B cell (primary cell): ENCODE results near the gene TNFRSF25. TPM values are rescaled to one million over a fixed set of nuclear protein-coding genes. Genes with fewer than 3 reads are reported as not detected.
"Not testable (repeated sequence)": the region's sequence is repeated elsewhere in the genome, so short reads cannot be mapped to it uniquely, and the experiment has no call there.

Experiments
- ATAC-seq: fragments of 200-7000 bp; cut with Tn5 transposase; one replicate; pipeline ENCODE4 v1.10.0; 2021; ENCODE audit warnings: low read depth, mild to moderate bottlenecking, moderate number of reproducible peaks, moderate library complexity
- CTCF ChIA-PET: fragments of 350-600 bp; sonication (Branson Sonifier 250); formaldehyde crosslinking; loops from one replicate; lab custom pipeline; 2021; ENCODE audit warnings: antibody characterized with exemption, inconsistent platforms; lab: Charles Lee
- POLR2A ChIA-PET: fragments of 350-600 bp; sonication (Branson Sonifier 250); formaldehyde crosslinking; loops from one replicate; lab custom pipeline; 2021; ENCODE audit warnings: antibody characterized with exemption; lab: Charles Lee
- DNase-seq: peaks from one replicate; pipeline ENCODE4 v3.0.0; 2013
- H2AFZ ChIP-seq: 2 replicates; pipeline ENCODE4 v1.6.1; 2012; ENCODE audit warnings: mild to moderate bottlenecking, low read depth, low read length; ENCODE audit not compliant: insufficient read depth, poor library complexity, severe bottlenecking
- H3K27ac ChIP-seq, 2 donors: 1 replicate in 1 of 2; 2 replicates in 1 of 2; pipeline ENCODE4 v1.5.1; 2012 to 2013; ENCODE audit warnings: low read length in 2 of 2, mild to moderate bottlenecking in 2 of 2, moderate library complexity in 1 of 2
- H3K27me3 ChIP-seq, 4 experiments: fragments of 200-600 bp in 1 of 4; sonication (generic) in 1 of 4; replicated peaks in 1 of 4; 1 replicate in 2 of 4; 2 replicates in 2 of 4; pipeline versions ENCODE4 v1.6.1 to v1.7.0; 2013 to 2016; ENCODE audit warnings: low read length in 3 of 4, mild to moderate bottlenecking in 2 of 4, mixed read lengths in 1 of 4, moderate library complexity in 1 of 4; ENCODE audit not compliant: insufficient read depth in 4 of 4, control insufficient read depth in 3 of 4; ENCODE audit errors: control extremely low read depth in 1 of 4
- H3K36me3 ChIP-seq, 2 experiments: replicated peaks in 1 of 2; 1 replicate in 1 of 2; 2 replicates in 1 of 2; pipeline versions ENCODE4 v1.6.1 to v1.7.1; 2013; ENCODE audit warnings: low read length in 1 of 2; ENCODE audit not compliant: insufficient read depth in 2 of 2, control insufficient read depth in 1 of 2; ENCODE audit errors: control extremely low read depth in 1 of 2, extremely low read depth in 1 of 2
- H3K4me1 ChIP-seq, 2 donors: fragments of 200-600 bp in 1 of 2; sonication (generic) in 1 of 2; 1 replicate in 1 of 2; 2 replicates in 1 of 2; pipeline versions ENCODE4 v1.5.1 to v1.6.1; 2013 to 2017; ENCODE audit warnings: low read length in 2 of 2; ENCODE audit not compliant: control insufficient read depth in 2 of 2, insufficient read depth in 2 of 2
- H3K4me2 ChIP-seq: replicated peaks from 2 replicates; pipeline ENCODE3; 2012; ENCODE audit warnings: mild to moderate bottlenecking, low read depth, low read length; ENCODE audit not compliant: poor library complexity, severe bottlenecking
- H3K4me3 ChIP-seq, 5 experiments: fragments of 200-600 bp in 1 of 5; sonication (generic) in 1 of 5; 1 replicate in 3 of 5; 2 replicates in 2 of 5; pipeline versions ENCODE4 v1.5.1 to v1.7.0; 2011 to 2016; ENCODE audit warnings: low read length in 4 of 5, mild to moderate bottlenecking in 4 of 5, low read depth in 2 of 5, control low read depth in 1 of 5, moderate library complexity in 1 of 5; ENCODE audit not compliant: insufficient read depth in 1 of 5; ENCODE audit errors: control extremely low read depth in 1 of 5, extremely low read depth in 1 of 5
- H3K79me2 ChIP-seq: fragments of 200-600 bp; sonication (generic); one replicate; pipeline ENCODE4 v1.6.0; 2016; ENCODE audit warnings: low read length; ENCODE audit not compliant: control insufficient read depth, insufficient read depth
- H3K9ac ChIP-seq: fragments of 200-600 bp; sonication (generic); 2 replicates; pipeline ENCODE4 v1.6.1; 2017; ENCODE audit warnings: mild to moderate bottlenecking, low read length, moderate library complexity
- H3K9me3 ChIP-seq, 3 donors: one replicate each; pipeline versions ENCODE4 v1.6.1 to v1.7.1; 2013; ENCODE audit warnings: low read length in 2 of 3; ENCODE audit not compliant: control insufficient read depth in 2 of 3, insufficient read depth in 1 of 3; ENCODE audit errors: control extremely low read depth in 1 of 3
- H4K20me1 ChIP-seq: 2 replicates; pipeline ENCODE4 v1.6.0; 2012; ENCODE audit warnings: mild to moderate bottlenecking, low read length; ENCODE audit not compliant: insufficient read depth, control insufficient read depth, poor library complexity, severe bottlenecking
- H3K27ac Mint-ChIP-seq: one replicate; pipeline ENCODE4 v1.8.0; 2021; ENCODE audit warnings: mixed read lengths
- H3K27me3 Mint-ChIP-seq: one replicate; pipeline ENCODE4 v1.8.0; 2021; ENCODE audit warnings: mixed read lengths
- H3K4me1 Mint-ChIP-seq: one replicate; pipeline ENCODE4 v1.8.0; 2021; ENCODE audit warnings: mixed read lengths
- H3K4me3 Mint-ChIP-seq: one replicate; pipeline ENCODE4 v1.8.0; 2021; ENCODE audit warnings: mixed read lengths
- H3K9me3 Mint-ChIP-seq: one replicate; pipeline ENCODE4 v1.8.0; 2022; ENCODE audit warnings: mixed read lengths; ENCODE audit not compliant: insufficient read depth
- CTCF ChIP-seq: fragments of 200-600 bp; IDR thresholded peaks from one replicate; pipeline ENCODE4 v1.8.0; 2022; ENCODE audit warnings: antibody characterized with exemption, mild to moderate bottlenecking
- EZH2 ChIP-seq: IDR thresholded peaks from 2 replicates; pipeline ENCODE4 v1.6.1; 2012; ENCODE audit warnings: borderline replicate concordance, low read depth, mild to moderate bottlenecking, moderate library complexity, low read length; ENCODE audit not compliant: insufficient read depth, poor library complexity, severe bottlenecking
- WGBS: methylation state at CpG from one replicate; pipeline ENCODE4 v1.1.5; 2013; ENCODE audit warnings: missing lambda C conversion rate; ENCODE audit not compliant: insufficient coverage; 5-methylcytosine and 5-hydroxymethylcytosine counted together
- intact Hi-C: fragments of 100-400 bp; cut with micrococcal nuclease; formaldehyde crosslinking; loops from one replicate; pipeline ENCODE4 v1.10.0; 2022
- polyA plus RNA-seq: library from polyadenylated mRNA; depleted of rRNA; stranded (reverse); fragments of >200 nt; gene quantifications from 2 replicates; pipeline ENCODE4 v1.2.3, GENCODE V29; 2012
- total RNA-seq, 2 donors: library from RNA; stranded (reverse); fragments of 120-200 nt in 1 of 2; gene quantifications; 1 replicate in 1 of 2; 2 replicates in 1 of 2; pipeline versions ENCODE4 v1.2.3 to v1.2.4, GENCODE V29; 2013 to 2022

Gene TNFRSF25
- total and polyA plus RNA-seq, 2 donors (not counting 1 experiment from before 2014, with no cell fraction given), result 2.6 to 7.1 TPM

- H2AFZ ChIP-seq, result no peak overlapping the region
- intact Hi-C loops, result no loop called here
- H3K4me1 ChIP-seq, result peaks cover 5 to 6% of the 10 kb centered on the region in 2 donors
- Mint-ChIP-seq H3K27ac (no peak overlapping the region), H3K9me3 (no peaks in the 10 kb centered on the region), H3K4me3 (no peak overlapping the region), H3K4me1 (peaks cover 7% of the 10 kb centered on the region), H3K27me3 (peaks cover 35% of the 10 kb centered on the region)
- ChIA-PET CTCF (interaction anchor here (1.0 kb wide), 1 partner anchor 32 kb away, joined by 3 read pairs; no protein-coding TSS in a partner anchor), POLR2A (no interaction called here)
- WGBS, result 6% methylated on average over 115 of the region's 115 CpGs
- H4K20me1 ChIP-seq, result no peaks in the 10 kb centered on the region
- ATAC-seq, result no peak
- peaks cover 0 to 30% (median 7%) of the 10 kb centered on the region in 4 experiments for H3K27me3 ChIP-seq
- no peak for TF ChIP-seq CTCF
- no peak for TF ChIP-seq EZH2
- H3K79me2 ChIP-seq, result no peaks in the 10 kb centered on the region
- no peaks in the 10 kb centered on the region for H3K9me3 ChIP-seq
- H3K4me2 ChIP-seq, result peak overlapping the region; percentile 28
- H3K9ac ChIP-seq, result no peak overlapping the region
- no peak overlapping the region for H3K4me3 ChIP-seq
- no peak overlapping the region for H3K27ac ChIP-seq
- no peaks in the 10 kb centered on the region for H3K36me3 ChIP-seq
- DNase-seq, result peak; percentile 43
Observed at GRCh38 chr1:6454856-6455751, 10.9 kb downstream of the TNFRSF25 start.

- ATAC-seq, H3K9ac ChIP-seq, H2AFZ ChIP-seq, H3K27ac Mint-ChIP-seq, H3K4me1 Mint-ChIP-seq, H3K4me2 ChIP-seq, H3K4me3 Mint-ChIP-seq, H3K79me2 ChIP-seq, POLR2A ChIA-PET, H3K36me3 ChIP-seq, H3K9me3 Mint-ChIP-seq, H3K27ac ChIP-seq, H3K4me3 ChIP-seq, H3K4me1 ChIP-seq, H3K9me3 ChIP-seq, H4K20me1 ChIP-seq, intact Hi-C loops, DNase-seq: not testable (repeated sequence)
- H3K27me3 ChIP-seq, result peaks cover 0 to 30% (median 8%) of the 10 kb centered on the region in 4 experiments
- 17% methylated on average over 79 of the region's 85 CpGs for WGBS
- peaks cover 38% of the 10 kb centered on the region for H3K27me3 Mint-ChIP-seq
- CTCF ChIA-PET, result interaction anchor here (1.0 kb wide), 2 partner anchors 17 to 31 kb away, joined by 3 read pairs; no protein-coding TSS in a partner anchor
Observed at GRCh38 chr1:6453895-6454855, 11.8 kb downstream of the TNFRSF25 start.
